ENCODE results near the gene NCOR1.

- no peak for TF ChIP-seq CTCF (IDR thresholded peaks at IDR 0.05; ENCODE audit: low read depth, low read length)
- TF ChIP-seq EZH2phosphoT487 (IDR thresholded peaks at IDR 0.05; ENCODE audit: low read depth) = no peak
Measured at GRCh38 chr17:16255481-16255921, 40.2 kb upstream of the NCOR1 start.
